Right lobe of liver (tissue), 6 donors: ENCODE data around the gene PSMB8. TPM values are rescaled to one million over a fixed set of nuclear protein-coding genes. Genes with fewer than 3 reads are reported as not detected.

ENCODE experiments used
- ATAC-seq, 4 donors: fragments of 200-7000 bp; cut with Tn5 transposase; one replicate each; pipeline ENCODE4 v1.9.1; 2020; ENCODE audit warnings: mild to moderate bottlenecking in 4 of 4, moderate library complexity in 4 of 4
- DNase-seq, 3 donors: peaks; one replicate each; pipeline ENCODE4 v3.0.0-alpha.2; 2020
- H3K27ac ChIP-seq, 3 donors: fragments of 200-600 bp; one replicate each; pipeline ENCODE4 v1.8.0; 2022
- H3K27me3 ChIP-seq, 2 donors: fragments of 200-600 bp; one replicate each; pipeline ENCODE4 v1.8.0; 2022
- H3K36me3 ChIP-seq, 4 donors: fragments of 200-600 bp; sonication (generic) in 1 of 4; one replicate each; pipeline versions ENCODE4 v1.5.1 to v1.8.0; 2017 to 2022; ENCODE audit warnings: control low read depth in 1 of 4
- H3K4me1 ChIP-seq, 4 donors: fragments of 200-600 bp; sonication (generic) in 1 of 4; one replicate each; pipeline versions ENCODE4 v1.5.1 to v1.8.0; 2017 to 2022; ENCODE audit warnings: control low read depth in 1 of 4
- H3K4me3 ChIP-seq, 3 donors: fragments of 200-600 bp; one replicate each; pipeline ENCODE4 v1.8.0; 2022
- H3K9me3 ChIP-seq, 4 donors: fragments of 200-600 bp; sonication (generic) in 1 of 4; one replicate each; pipeline versions ENCODE4 v1.5.1 to v1.8.0; 2017 to 2022; ENCODE audit warnings: control low read depth in 1 of 4
- POLR2A ChIP-seq: fragments of 450-650 bp; IDR thresholded peaks from one replicate; pipeline ENCODE4 v1.6.1; 2017; ENCODE audit warnings: antibody characterized with exemption, mild to moderate bottlenecking
- WGBS: methylation state at CpG from one replicate; pipeline ENCODE4 v1.1.6; 2018; ENCODE audit warnings: low coverage, low lambda C conversion rate; ENCODE audit not compliant: insufficient coverage; ENCODE audit errors: missing lambda C conversion rate; 5-methylcytosine and 5-hydroxymethylcytosine counted together
- intact Hi-C, 2 donors: fragments of 100-400 bp; cut with DNase I; formaldehyde crosslinking; loops; one replicate each; pipeline versions ENCODE4 v1.11.2 to v1.14.1; 2022
- long read RNA-seq: library from polyadenylated mRNA; unstranded; transcript quantifications from one replicate; pipeline ENCODE4 v2.0.0, GENCODE V29; 2019
- total RNA-seq, 6 experiments: library from RNA; depleted of rRNA in 2 of 6; stranded (reverse); fragments of >200 nt in 2 of 6; fragmentation: NEBNext Ultra II Directional in 3 of 6; extraction: Animal tissue kit (Norgen Biotek cat#: 25700) in 3 of 6; gene quantifications; one replicate each; pipeline versions ENCODE4 v1.1.0 to v1.2.4, GENCODE V29; 2016 to 2023
- TF ChIP-seq, protein P1 (sequence below), 4 donors: fragments of 200-600 bp in 3 of 4; fragments of 450-650 bp in 1 of 4; IDR thresholded peaks; one replicate each; pipeline versions ENCODE4 v1.5.1 to v1.8.0; 2016 to 2022; ENCODE audit warnings: antibody characterized with exemption in 4 of 4, mild to moderate bottlenecking in 2 of 4
- donor health status: DM: no; HTN: yes; CAD: no.
- donor health status: DM: no; HTN: no; CAD: no.
- donor health status: DM: no; HTN: no; CAD: no.
- donor health status: DM: no; HTN: yes; CAD: no.
- donor health status: DM: no; HTN: yes; CAD: no.

PSMB8 gene
- total RNA-seq: 10 to 100 TPM; 34.7 to 66.3 (median 40.5) TPM
- long read RNA-seq, transcript PSMB8-202 (6 exons, 1,124 nt): major isoform, 15 of 17 reads
- long read RNA-seq, partial matches to known transcripts: 1 of 17 reads
- long read RNA-seq, other reads (novel, unspliced or antisense): 0 of 17 reads

DNA sequence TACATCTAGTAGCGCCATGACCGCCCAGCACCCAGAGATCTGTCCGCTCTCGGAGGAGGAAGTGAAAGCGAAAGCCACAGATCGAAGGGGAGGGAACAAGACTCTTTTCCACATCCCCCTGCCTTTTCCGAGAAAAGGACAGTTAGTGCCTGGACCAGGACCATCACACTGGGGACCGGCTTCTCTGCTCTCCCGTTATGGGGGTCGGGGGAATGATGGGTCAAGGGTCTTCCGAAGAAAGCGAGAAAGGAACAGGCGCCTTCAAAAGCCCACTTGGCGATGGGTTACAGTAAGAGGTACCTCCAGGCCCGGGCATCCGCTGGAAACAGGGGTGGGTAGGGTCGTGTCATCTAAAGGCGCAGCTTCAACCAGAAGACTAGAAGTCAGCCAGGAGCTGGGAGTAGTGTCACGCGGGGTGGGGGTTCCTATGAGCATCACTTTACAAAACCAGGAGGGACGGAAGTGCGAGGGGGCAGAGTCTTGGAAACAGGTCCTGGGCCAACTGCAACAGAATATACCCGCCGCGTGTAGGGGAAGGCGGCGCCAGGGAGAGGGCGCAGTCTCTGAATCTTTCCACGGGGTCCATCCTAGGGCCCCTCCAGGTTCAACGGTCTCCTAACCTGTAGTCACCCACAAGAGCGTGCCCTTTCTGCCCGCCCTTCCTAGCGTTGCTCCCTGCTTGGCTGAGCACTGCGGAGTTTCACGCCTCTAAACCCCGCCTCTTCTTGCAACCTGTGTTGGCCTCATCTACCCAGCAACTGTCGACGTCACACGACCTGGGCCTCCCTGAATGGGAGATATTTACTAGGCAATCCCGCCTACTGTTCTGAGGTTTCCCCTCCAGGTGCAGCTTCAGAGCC is at the start of gene PSMB8:
TSS of gene PSMB8 (minus strand) at position 69 of the 860 bp plus-strand sequence. CDS start at position 18, 51 bp downstream.
- no peaks in the 10 kb centered on the region for H3K27me3 ChIP-seq
- intact Hi-C loops: no loop called here
- H3K9me3 ChIP-seq: no peaks in the 10 kb centered on the region
- H3K27ac ChIP-seq: peak within 1 kb of the TSS; percentile 94 to 98 (median 96)
- DNase-seq (peak; percentile 97 to 98 (median 98)), ATAC-seq (peak; percentile 91 to 96 (median 94))
- H3K4me1 ChIP-seq: peaks cover 0 to 34% (median 10%) of the 10 kb centered on the region in 4 donors
- TF ChIP-seq, protein P1, sequence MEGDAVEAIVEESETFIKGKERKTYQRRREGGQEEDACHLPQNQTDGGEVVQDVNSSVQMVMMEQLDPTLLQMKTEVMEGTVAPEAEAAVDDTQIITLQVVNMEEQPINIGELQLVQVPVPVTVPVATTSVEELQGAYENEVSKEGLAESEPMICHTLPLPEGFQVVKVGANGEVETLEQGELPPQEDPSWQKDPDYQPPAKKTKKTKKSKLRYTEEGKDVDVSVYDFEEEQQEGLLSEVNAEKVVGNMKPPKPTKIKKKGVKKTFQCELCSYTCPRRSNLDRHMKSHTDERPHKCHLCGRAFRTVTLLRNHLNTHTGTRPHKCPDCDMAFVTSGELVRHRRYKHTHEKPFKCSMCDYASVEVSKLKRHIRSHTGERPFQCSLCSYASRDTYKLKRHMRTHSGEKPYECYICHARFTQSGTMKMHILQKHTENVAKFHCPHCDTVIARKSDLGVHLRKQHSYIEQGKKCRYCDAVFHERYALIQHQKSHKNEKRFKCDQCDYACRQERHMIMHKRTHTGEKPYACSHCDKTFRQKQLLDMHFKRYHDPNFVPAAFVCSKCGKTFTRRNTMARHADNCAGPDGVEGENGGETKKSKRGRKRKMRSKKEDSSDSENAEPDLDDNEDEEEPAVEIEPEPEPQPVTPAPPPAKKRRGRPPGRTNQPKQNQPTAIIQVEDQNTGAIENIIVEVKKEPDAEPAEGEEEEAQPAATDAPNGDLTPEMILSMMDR (IDR thresholded peaks at IDR 0.05): peak; percentile 10 to 22 (median 17)
- TF ChIP-seq POLR2A: peak; percentile 82
- 1% methylated on average over 31 of the region's 40 CpGs for WGBS
- H3K4me3 ChIP-seq: peak within 1 kb of the TSS; percentile 79 to 96 (median 92)
- peaks cover 5 to 40% (median 12%) of the 10 kb centered on the region in 4 donors for H3K36me3 ChIP-seq

DNA sequence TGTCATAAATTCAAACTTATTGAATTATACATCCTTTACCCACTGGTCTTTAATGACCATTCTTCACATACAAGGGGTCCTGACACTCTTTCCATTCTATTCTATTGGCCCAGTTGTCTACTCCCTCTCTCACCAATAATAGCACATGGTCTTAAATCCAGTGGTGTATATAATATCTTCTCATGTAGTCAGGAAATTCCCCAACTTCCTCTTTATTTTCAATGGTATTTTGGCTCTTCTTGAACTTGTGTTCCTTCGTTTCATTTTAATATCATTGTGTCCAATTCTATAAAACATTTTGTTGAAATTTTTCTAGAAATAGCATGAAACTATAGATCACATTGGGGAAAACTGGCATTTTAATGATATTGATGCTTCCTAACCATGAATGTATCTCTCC is 47.0 kb upstream of the PSMB8 start:
- 42% methylated on average over 1 of the region's 1 CpG for WGBS
- ATAC-seq (no peak), DNase-seq (no peak)
- intact Hi-C loops: no loop called here
- H3K27ac ChIP-seq: no peak overlapping the region
- H3K4me1 ChIP-seq: peaks cover 0 to 6% (median 2%) of the 10 kb centered on the region in 4 donors
- no peaks in the 10 kb centered on the region for H3K9me3 ChIP-seq
- TF ChIP-seq POLR2A: no peak
- TF ChIP-seq, protein P1 (IDR thresholded peaks at IDR 0.05): no peak
- H3K36me3 ChIP-seq: no peaks in the 10 kb centered on the region
- no peaks in the 10 kb centered on the region for H3K27me3 ChIP-seq
- H3K4me3 ChIP-seq: no peak overlapping the region

DNA sequence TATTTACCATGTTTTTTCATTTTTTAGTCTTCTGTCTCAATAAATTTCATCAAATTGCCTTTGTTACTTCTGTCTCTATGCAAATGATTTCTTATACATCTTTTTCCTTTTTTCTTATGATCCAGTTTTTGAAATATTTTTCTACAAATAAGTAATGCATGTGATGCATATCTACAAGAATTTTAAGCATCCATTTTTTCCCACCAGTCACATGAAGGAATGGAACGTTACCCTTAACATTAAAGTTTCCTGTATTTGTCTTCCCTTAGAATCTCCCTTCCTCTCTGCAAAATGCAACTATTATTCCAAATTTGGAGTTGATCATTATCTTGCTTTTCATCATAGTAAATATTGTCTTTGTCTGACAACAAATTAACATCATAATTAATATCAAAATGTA is 45.7 kb upstream of the PSMB8 start:
- intact Hi-C loops: loop anchor here in 1 of 2 donors (10.0 kb wide), 1 partner anchor 45 kb away; no protein-coding TSS in a partner anchor
- Histone ChIP-seq H3K36me3 (no peaks in the 10 kb centered on the region), H3K4me1 (no peaks in the 10 kb centered on the region), H3K27ac (no peak overlapping the region), H3K4me3 (no peak overlapping the region), H3K9me3 (no peaks in the 10 kb centered on the region), H3K27me3 (no peaks in the 10 kb centered on the region)
- TF ChIP-seq POLR2A: no peak
- TF ChIP-seq, protein P1 (IDR thresholded peaks at IDR 0.05): no peak
- 24% methylated on average over 1 of the region's 1 CpG for WGBS
- no peak for ATAC-seq
- no peak for DNase-seq

DNA sequence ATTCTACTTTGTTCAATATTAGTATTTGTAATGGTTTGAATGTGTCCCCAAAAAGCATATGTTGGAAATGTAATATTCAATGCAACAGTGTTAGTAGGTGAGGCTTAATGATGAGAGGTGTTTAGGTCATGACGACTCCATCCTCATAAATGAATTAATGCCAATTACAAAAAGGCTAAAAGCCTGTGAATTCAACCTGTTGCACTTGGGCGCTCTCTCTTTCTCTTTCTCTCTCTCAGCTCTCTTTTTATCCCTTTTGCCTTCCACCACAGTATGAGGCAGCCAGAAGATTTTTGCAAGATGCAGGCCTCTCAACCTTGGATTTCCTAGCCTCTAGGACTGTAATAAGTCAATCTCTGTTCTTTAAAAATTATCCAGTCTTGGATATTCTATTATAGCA is 44.7 kb upstream of the PSMB8 start:
- Histone ChIP-seq H3K9me3 (no peaks in the 10 kb centered on the region), H3K36me3 (no peaks in the 10 kb centered on the region), H3K27me3 (no peaks in the 10 kb centered on the region), H3K27ac (no peak overlapping the region), H3K4me3 (no peak overlapping the region), H3K4me1 (no peaks in the 10 kb centered on the region)
- intact Hi-C loops: loop anchor here in 1 of 2 donors (10.0 kb wide), 1 partner anchor 46 kb away; no protein-coding TSS in a partner anchor
- 45% methylated on average over 1 of the region's 2 CpGs for WGBS
- DNase-seq: no peak
- TF ChIP-seq, protein P1 (IDR thresholded peaks at IDR 0.05): no peak
- no peak for TF ChIP-seq POLR2A
- ATAC-seq: no peak
